HepG2 (cell line): Measurements from ENCODE around the gene NPAS2. TPM values are rescaled to one million over a fixed set of nuclear protein-coding genes. Genes with fewer than 3 reads are reported as not detected.

Experiments
- ATAC-seq: fragments of 200-7000 bp; cut with Tn5 transposase; 3 replicates; pipeline ENCODE4 v1.9.1; 2020; ENCODE audit warnings: mild to moderate bottlenecking, moderate library complexity
- BruUV-seq: library from RNA; stranded (reverse); fragments of 400-500 nt; replicated peaks from 2 replicates; lab custom pipeline; 2021; lab: Mats Ljungman, UMichigan
- CTCF ChIA-PET: fragments of 300-600 bp; formaldehyde crosslinking; extraction: SDS; loops from one replicate; lab custom pipeline; 2021; ENCODE audit warnings: low total read pairs, inconsistent platforms, low intra/inter-chr PET ratio; lab: Yijun Ruan, JAX
- POLR2A ChIA-PET: fragments of 350-600 bp; sonication (Branson Sonifier 250); formaldehyde crosslinking; loops from one replicate; lab custom pipeline; 2020; ENCODE audit warnings: antibody characterized with exemption, inconsistent platforms; lab: Yijun Ruan, JAX
- DNase-seq: peaks from one replicate; pipeline ENCODE4 v3.0.0-alpha.2; 2015; ENCODE audit warnings: low spot score
- FAIRE-seq: peaks from 3 replicates; lab custom pipeline; 2011; peaks lifted over from hg19 to GRCh38; lab: Jason Lieb, UNC
- H2AFZ ChIP-seq: one replicate; pipeline ENCODE4 v1.6.1; 2011; ENCODE audit warnings: low read length, inconsistent platforms
- H3K27ac ChIP-seq: fragments of 300-600 bp; 3 replicates; pipeline ENCODE4 v1.8.0; 2011; ENCODE audit warnings: mixed run types, mild to moderate bottlenecking, mixed read lengths, low read length, inconsistent platforms; ENCODE audit not compliant: insufficient read depth; ENCODE audit errors: extremely low read length
- H3K27me3 ChIP-seq, 2 experiments: fragments of 200-600 bp in 1 of 2; 2 replicates in 1 of 2; 3 replicates in 1 of 2; pipeline versions ENCODE4 v1.6.0 to v1.8.0; 2011; ENCODE audit warnings: low read length in 2 of 2, mild to moderate bottlenecking in 2 of 2, moderate library complexity in 2 of 2, inconsistent platforms in 1 of 2; ENCODE audit not compliant: insufficient read depth in 2 of 2, control insufficient read depth in 1 of 2
- H3K36me3 ChIP-seq, 2 experiments: fragments of 200-600 bp in 1 of 2; replicated peaks in 1 of 2; 2 replicates in 1 of 2; 3 replicates in 1 of 2; pipeline versions ENCODE4 v1.5.1 to v1.8.0; 2011; ENCODE audit warnings: low read length in 2 of 2, inconsistent platforms in 1 of 2; ENCODE audit not compliant: insufficient read depth in 2 of 2, control insufficient read depth in 1 of 2
- H3K4me1 ChIP-seq: 2 replicates; pipeline ENCODE4 v1.5.1; 2012; ENCODE audit warnings: low read length, inconsistent platforms; ENCODE audit not compliant: insufficient read depth
- H3K4me2 ChIP-seq: 2 replicates; pipeline ENCODE4 v1.6.0; 2011; ENCODE audit warnings: low read depth, low read length, inconsistent platforms
- H3K4me3 ChIP-seq, 3 experiments: fragments of 200-600 bp in 1 of 3; sonication (generic), shearing (Covaris generic) in 1 of 3; replicated peaks in 1 of 3; 2 replicates each; pipeline ENCODE4 v1.5.1; 2011 to 2016; ENCODE audit warnings: low read length in 3 of 3, inconsistent platforms in 2 of 3, low read depth in 2 of 3, mild to moderate bottlenecking in 2 of 3, control low read depth in 1 of 3, mixed read lengths in 1 of 3; ENCODE audit not compliant: insufficient read depth in 1 of 3
- H3K79me2 ChIP-seq: one replicate; pipeline ENCODE4 v1.6.1; 2011; ENCODE audit warnings: low read length, inconsistent platforms; ENCODE audit not compliant: insufficient read depth
- H3K9ac ChIP-seq: 2 replicates; pipeline ENCODE4 v1.6.0; 2011; ENCODE audit warnings: mild to moderate bottlenecking, low read depth, low read length, inconsistent platforms; ENCODE audit not compliant: insufficient read depth
- H3K9me3 ChIP-seq: 2 replicates; pipeline ENCODE4 v1.5.1; 2012; ENCODE audit warnings: mild to moderate bottlenecking, low read length
- H4K20me1 ChIP-seq: 2 replicates; pipeline ENCODE4 v1.6.0; 2011; ENCODE audit warnings: inconsistent platforms, mild to moderate bottlenecking, low read length, moderate library complexity; ENCODE audit not compliant: insufficient read depth
- CEBPB ChIP-seq: IDR thresholded peaks from 2 replicates; pipeline ENCODE4 v1.6.1; 2011; ENCODE audit warnings: low read depth, low read length, improper control_type of control experiment, borderline replicate concordance
- CEBPG ChIP-seq: IDR thresholded peaks from 2 replicates; pipeline ENCODE4 v1.6.1; 2016
- FOXA1 ChIP-seq, 2 experiments: fragments of 450-650 bp in 1 of 2; sonication (generic) in 1 of 2; formaldehyde crosslinking in 1 of 2; IDR thresholded peaks; 2 replicates each; pipeline versions ENCODE4 v1.4.0 to v1.6.1; 2016 to 2020; ENCODE audit warnings: missing genetic modification reagents in 1 of 2
- NCOR1 ChIP-seq: fragments of 200-600 bp; sonication (generic); IDR thresholded peaks from 2 replicates; pipeline ENCODE4 v1.7.0; 2017; ENCODE audit warnings: antibody characterized with exemption, low read length, borderline replicate concordance
- RBM22 ChIP-seq: fragments of 200-400 bp; formaldehyde crosslinking; optimal IDR thresholded peaks from 2 replicates; pipeline ENCODE3; 2017; ENCODE audit warnings: mild to moderate bottlenecking, low read length, moderate library complexity
- ZNF232 ChIP-seq: sonication (generic); formaldehyde crosslinking; IDR thresholded peaks from 2 replicates; pipeline ENCODE4 v1.4.0; 2020; ENCODE audit warnings: missing genetic modification reagents, borderline replicate concordance
- ZNF557 ChIP-seq: sonication (generic); formaldehyde crosslinking; IDR thresholded peaks from 2 replicates; pipeline ENCODE4 v1.4.0; 2020; ENCODE audit warnings: missing genetic modification reagents
- ZNF83 ChIP-seq: sonication (generic); formaldehyde crosslinking; IDR thresholded peaks from 2 replicates; pipeline ENCODE4 v1.4.0; 2020; ENCODE audit warnings: missing genetic modification reagents, mild to moderate bottlenecking, borderline replicate concordance
- WGBS: methylation state at CpG from one replicate; pipeline ENCODE4 v1.1.6; 2017; ENCODE audit warnings: low lambda C conversion rate; 5-methylcytosine and 5-hydroxymethylcytosine counted together
- in situ Hi-C: cut with HindIII; loops from 2 replicates; pipeline ENCODE4 v1.10.0; 2017; ENCODE audit warnings: low pct_unique_long_range_greater_than_20kb; ENCODE audit not compliant: extremely low pct_ligation_motif_present
- intact Hi-C: fragments of 100-400 bp; cut with micrococcal nuclease; formaldehyde crosslinking; loops from one replicate; pipeline ENCODE4 v1.10.0; 2022; ENCODE audit not compliant: unreplicated experiment
- polyA plus RNA-seq, 8 experiments: library from polyadenylated mRNA; depleted of rRNA in 3 of 8; stranded (reverse) in 7 of 8; unstranded in 1 of 8; fragments of >200 nt; fragmentation: Illumina TruSeq in 4 of 8; extraction: Trizol in 4 of 8; gene quantifications; 2 replicates each; pipeline versions ENCODE4 v1.2.1 to v1.2.3, GENCODE V29; 2011 to 2016; ENCODE audit warnings: low read depth in 4 of 8, missing spikeins in 1 of 8, mixed read lengths in 1 of 8; ENCODE audit not compliant: insufficient read depth in 1 of 8
- total RNA-seq, 5 experiments: library from RNA; depleted of rRNA; stranded (reverse); fragments of >200 nt; fragmentation: Illumina TruSeq; extraction: Trizol; gene quantifications; 2 replicates each; pipeline ENCODE4 v1.2.3, GENCODE V29; 2016; ENCODE audit warnings: low read depth in 1 of 5

Gene NPAS2
- total and polyA plus RNA-seq, 2 of the 13 experiments (the other 11 are each of a cell fraction or from before 2014, with no cell fraction given), result 14.8 to 37.5 TPM

GRCh38 chr2:100936972-100937542 is 117.1 kb downstream of the NPAS2 start:
- Histone ChIP-seq H3K4me3 (no peak overlapping the region), H3K9ac (no peak overlapping the region), H3K36me3 (peaks cover 31 to 82% of the 10 kb centered on the region in 2 experiments), H3K4me1 (no peaks in the 10 kb centered on the region), H3K27ac (no peak overlapping the region), H3K4me2 (no peak overlapping the region), H3K9me3 (no peaks in the 10 kb centered on the region), H2AFZ (no peak overlapping the region), H4K20me1 (no peaks in the 10 kb centered on the region), H3K27me3 (no peaks in the 10 kb centered on the region), H3K79me2 (no peaks in the 10 kb centered on the region)
- POLR2A ChIA-PET, result no interaction called here
- intact Hi-C loops, result loop anchor here (2.0 kb wide), 1 partner anchor 36 kb away; no protein-coding TSS in a partner anchor
- CTCF ChIA-PET, result no interaction called here
- no TSS peak for BruUV-seq
- ATAC-seq, result no peak
- no peak for DNase-seq
- FAIRE-seq, result no peak
- in situ Hi-C loops, result no loop called here
- 100% methylated on average over 2 of the region's 2 CpGs for WGBS
- TF ChIP-seq CEBPG (CRISPR knock-in tag) (0 out of 2 replicates have a peak, but pooled peaks have one; percentile 20), FOXA1 (IDR thresholded peaks at IDR 0.05) (no peak), FOXA1 (CRISPR knock-in tag; IDR thresholded peaks at IDR 0.05) (no peak), ZNF557 (CRISPR knock-in tag) (no peak), NCOR1 (no peak), CEBPB (peak; percentile 83), ZNF232 (CRISPR knock-in tag) (no peak), RBM22 (peak; percentile 39), ZNF83 (CRISPR knock-in tag) (no peak)
